WTC11 (cell line): ENCODE results near the gene GCHFR.

Source experiments
- CTCF ChIP-seq: fragments of 200-600 bp; IDR thresholded peaks from 2 replicates; pipeline ENCODE4 v1.8.0; 2022; ENCODE audit warnings: antibody characterized with exemption
- E2F5 ChIP-seq: sonication (generic); formaldehyde crosslinking; IDR thresholded peaks from 2 replicates; pipeline ENCODE4 v1.8.1; 2022; ENCODE audit warnings: mild to moderate bottlenecking, moderate library complexity, missing genetic modification reagents
- FOXP4 ChIP-seq: sonication (generic); formaldehyde crosslinking; IDR thresholded peaks from 2 replicates; pipeline ENCODE4 v1.8.0; 2022; ENCODE audit warnings: mild to moderate bottlenecking, missing genetic modification reagents
- GTF2I ChIP-seq: fragments of 250-450 bp; sonication (Bioruptor Pico); conservative IDR thresholded peaks from 2 replicates; pipeline ENCODE4 v1.4.0; 2021; ENCODE audit warnings: mild to moderate bottlenecking
- JAZF1 ChIP-seq: fragments of 250-450 bp; sonication (Bioruptor Pico); IDR thresholded peaks from 2 replicates; pipeline ENCODE4 v1.9.0; 2021; ENCODE audit warnings: moderate library complexity, mild to moderate bottlenecking, inconsistent platforms
- PREB ChIP-seq: sonication (generic); formaldehyde crosslinking; IDR thresholded peaks from 2 replicates; pipeline ENCODE4 v1.8.1; 2022; ENCODE audit warnings: mild to moderate bottlenecking, missing genetic modification reagents, moderate library complexity, borderline replicate concordance
- TEAD4 ChIP-seq: sonication (generic); formaldehyde crosslinking; IDR thresholded peaks from 2 replicates; pipeline ENCODE4 v1.8.0; 2022; ENCODE audit warnings: mild to moderate bottlenecking, missing genetic modification reagents
- ZNF121 ChIP-seq: sonication (generic); formaldehyde crosslinking; IDR thresholded peaks from 2 replicates; pipeline ENCODE4 v1.8.0; 2023; ENCODE audit warnings: missing genetic modification reagents
- ZNF219 ChIP-seq: sonication (generic); formaldehyde crosslinking; IDR thresholded peaks from 2 replicates; pipeline ENCODE4 v1.8.0; 2023; ENCODE audit warnings: missing genetic modification reagents, mild to moderate bottlenecking, borderline replicate concordance
- TF ChIP-seq, protein P1 (sequence below): sonication (generic); formaldehyde crosslinking; IDR thresholded peaks from 2 replicates; pipeline ENCODE4 v1.8.1; 2022; ENCODE audit warnings: low read depth, missing genetic modification reagents, borderline replicate concordance
- TF ChIP-seq, protein P2 (sequence below): sonication (generic); formaldehyde crosslinking; IDR thresholded peaks from 2 replicates; pipeline ENCODE4 v1.8.0; 2022; ENCODE audit warnings: mild to moderate bottlenecking, missing genetic modification reagents
- TF ChIP-seq, protein P3 (sequence below): sonication (generic); formaldehyde crosslinking; IDR thresholded peaks from 2 replicates; pipeline ENCODE4 v1.8.0; 2022; ENCODE audit warnings: mild to moderate bottlenecking, missing genetic modification reagents
- TF ChIP-seq, protein P4 (sequence below): sonication (generic); formaldehyde crosslinking; IDR thresholded peaks from 2 replicates; pipeline ENCODE4 v1.8.1; 2023; ENCODE audit warnings: mild to moderate bottlenecking, moderate library complexity, missing genetic modification reagents

GRCh38 chr15:40744815-40745152, 19.1 kb upstream of the GCHFR start:
- TF ChIP-seq CTCF (no peak), TEAD4 (CRISPR knock-in tag) (no peak), JAZF1 (CRISPR knock-in tag) (no peak), PREB (CRISPR knock-in tag) (no peak), FOXP4 (CRISPR knock-in tag) (no peak), ZNF219 (CRISPR knock-in tag) (no peak), GTF2I (CRISPR knock-in tag) (no peak), E2F5 (no peak), ZNF121 (CRISPR knock-in tag) (no peak)
- TF ChIP-seq, protein P1, sequence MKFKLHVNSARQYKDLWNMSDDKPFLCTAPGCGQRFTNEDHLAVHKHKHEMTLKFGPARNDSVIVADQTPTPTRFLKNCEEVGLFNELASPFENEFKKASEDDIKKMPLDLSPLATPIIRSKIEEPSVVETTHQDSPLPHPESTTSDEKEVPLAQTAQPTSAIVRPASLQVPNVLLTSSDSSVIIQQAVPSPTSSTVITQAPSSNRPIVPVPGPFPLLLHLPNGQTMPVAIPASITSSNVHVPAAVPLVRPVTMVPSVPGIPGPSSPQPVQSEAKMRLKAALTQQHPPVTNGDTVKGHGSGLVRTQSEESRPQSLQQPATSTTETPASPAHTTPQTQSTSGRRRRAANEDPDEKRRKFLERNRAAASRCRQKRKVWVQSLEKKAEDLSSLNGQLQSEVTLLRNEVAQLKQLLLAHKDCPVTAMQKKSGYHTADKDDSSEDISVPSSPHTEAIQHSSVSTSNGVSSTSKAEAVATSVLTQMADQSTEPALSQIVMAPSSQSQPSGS (CRISPR knock-in tag), result no peak
- TF ChIP-seq, protein P2, sequence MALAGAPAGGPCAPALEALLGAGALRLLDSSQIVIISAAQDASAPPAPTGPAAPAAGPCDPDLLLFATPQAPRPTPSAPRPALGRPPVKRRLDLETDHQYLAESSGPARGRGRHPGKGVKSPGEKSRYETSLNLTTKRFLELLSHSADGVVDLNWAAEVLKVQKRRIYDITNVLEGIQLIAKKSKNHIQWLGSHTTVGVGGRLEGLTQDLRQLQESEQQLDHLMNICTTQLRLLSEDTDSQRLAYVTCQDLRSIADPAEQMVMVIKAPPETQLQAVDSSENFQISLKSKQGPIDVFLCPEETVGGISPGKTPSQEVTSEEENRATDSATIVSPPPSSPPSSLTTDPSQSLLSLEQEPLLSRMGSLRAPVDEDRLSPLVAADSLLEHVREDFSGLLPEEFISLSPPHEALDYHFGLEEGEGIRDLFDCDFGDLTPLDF (CRISPR knock-in tag), result no peak
- TF ChIP-seq, protein P3, sequence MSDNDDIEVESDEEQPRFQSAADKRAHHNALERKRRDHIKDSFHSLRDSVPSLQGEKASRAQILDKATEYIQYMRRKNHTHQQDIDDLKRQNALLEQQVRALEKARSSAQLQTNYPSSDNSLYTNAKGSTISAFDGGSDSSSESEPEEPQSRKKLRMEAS (CRISPR knock-in tag), result no peak
- TF ChIP-seq, protein P4, sequence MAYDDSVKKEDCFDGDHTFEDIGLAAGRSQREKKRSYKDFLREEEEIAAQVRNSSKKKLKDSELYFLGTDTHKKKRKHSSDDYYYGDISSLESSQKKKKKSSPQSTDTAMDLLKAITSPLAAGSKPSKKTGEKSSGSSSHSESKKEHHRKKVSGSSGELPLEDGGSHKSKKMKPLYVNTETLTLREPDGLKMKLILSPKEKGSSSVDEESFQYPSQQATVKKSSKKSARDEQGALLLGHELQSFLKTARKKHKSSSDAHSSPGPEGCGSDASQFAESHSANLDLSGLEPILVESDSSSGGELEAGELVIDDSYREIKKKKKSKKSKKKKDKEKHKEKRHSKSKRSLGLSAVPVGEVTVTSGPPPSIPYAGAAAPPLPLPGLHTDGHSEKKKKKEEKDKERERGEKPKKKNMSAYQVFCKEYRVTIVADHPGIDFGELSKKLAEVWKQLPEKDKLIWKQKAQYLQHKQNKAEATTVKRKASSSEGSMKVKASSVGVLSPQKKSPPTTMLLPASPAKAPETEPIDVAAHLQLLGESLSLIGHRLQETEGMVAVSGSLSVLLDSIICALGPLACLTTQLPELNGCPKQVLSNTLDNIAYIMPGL (CRISPR knock-in tag), result no peak
